C4-2B (cell line): Measurements from ENCODE around the gene HOXA9.

Experiments used
- H3K27ac ChIP-seq: fragments of 450-650 bp; 2 replicates; pipeline ENCODE4 v1.5.1; 2017
- CTCF ChIP-seq: fragments of 450-650 bp; conservative IDR thresholded peaks from 2 replicates; pipeline ENCODE4 v1.5.1; 2017; ENCODE audit warnings: mild to moderate bottlenecking
- ZFX ChIP-seq: fragments of 450-650 bp; IDR thresholded peaks from 2 replicates; pipeline ENCODE4 v1.6.1; 2017

HOXA9 gene

GRCh38 chr7:27161721-27162560, 3.4 kb downstream of the HOXA9 start:
- no peak overlapping the region for H3K27ac ChIP-seq
- TF ChIP-seq CTCF (no peak), ZFX (no peak)

- peak overlapping the region; percentile 71 for H3K27ac ChIP-seq
- TF ChIP-seq CTCF (no peak; the same call in 1 of the 2 replicates), ZFX (no peak)
These were observed 4.1 kb downstream of the HOXA9 start for GRCh38 chr7:27161214-27161720.

GRCh38 chr7:27160546-27161213, 4.7 kb downstream of the HOXA9 start:
- TF ChIP-seq CTCF (peak; percentile 98), ZFX (no peak; the same call in 1 of the 2 replicates)
- peak overlapping the region; percentile 71 for H3K27ac ChIP-seq

GRCh38 chr7:27160145-27160545, 5.2 kb downstream of the HOXA9 start:
- peak overlapping the region; percentile 71 for H3K27ac ChIP-seq
- no peak for TF ChIP-seq CTCF
- TF ChIP-seq ZFX = no peak

- H3K27ac ChIP-seq = no peak overlapping the region; the same call in 1 of the 2 replicates
- TF ChIP-seq ZFX = no peak
- no peak for TF ChIP-seq CTCF
These were observed 5.8 kb downstream of the HOXA9 start for GRCh38 chr7:27159266-27160144.

GRCh38 chr7:27158436-27159265, 6.7 kb downstream of the HOXA9 start:
- TF ChIP-seq ZFX (no peak), CTCF (no peak)
- H3K27ac ChIP-seq = no peak overlapping the region
